A549 treated with CORT108297 at 1 μM for 4 hours (cell line): ENCODE data around the gene DBH. TPM values are rescaled to one million over a fixed set of nuclear protein-coding genes. Genes with fewer than 3 reads are reported as not detected.

ENCODE experiments used
- total RNA-seq: library from RNA; stranded (reverse); fragments of 200-300 nt; extraction: Qiagen RNA extraction; gene quantifications from 5 replicates; pipeline ENCODE4 v1.2.3, GENCODE V29; 2022

Gene DBH
- not detected in 5 replicates for total RNA-seq

DNA sequence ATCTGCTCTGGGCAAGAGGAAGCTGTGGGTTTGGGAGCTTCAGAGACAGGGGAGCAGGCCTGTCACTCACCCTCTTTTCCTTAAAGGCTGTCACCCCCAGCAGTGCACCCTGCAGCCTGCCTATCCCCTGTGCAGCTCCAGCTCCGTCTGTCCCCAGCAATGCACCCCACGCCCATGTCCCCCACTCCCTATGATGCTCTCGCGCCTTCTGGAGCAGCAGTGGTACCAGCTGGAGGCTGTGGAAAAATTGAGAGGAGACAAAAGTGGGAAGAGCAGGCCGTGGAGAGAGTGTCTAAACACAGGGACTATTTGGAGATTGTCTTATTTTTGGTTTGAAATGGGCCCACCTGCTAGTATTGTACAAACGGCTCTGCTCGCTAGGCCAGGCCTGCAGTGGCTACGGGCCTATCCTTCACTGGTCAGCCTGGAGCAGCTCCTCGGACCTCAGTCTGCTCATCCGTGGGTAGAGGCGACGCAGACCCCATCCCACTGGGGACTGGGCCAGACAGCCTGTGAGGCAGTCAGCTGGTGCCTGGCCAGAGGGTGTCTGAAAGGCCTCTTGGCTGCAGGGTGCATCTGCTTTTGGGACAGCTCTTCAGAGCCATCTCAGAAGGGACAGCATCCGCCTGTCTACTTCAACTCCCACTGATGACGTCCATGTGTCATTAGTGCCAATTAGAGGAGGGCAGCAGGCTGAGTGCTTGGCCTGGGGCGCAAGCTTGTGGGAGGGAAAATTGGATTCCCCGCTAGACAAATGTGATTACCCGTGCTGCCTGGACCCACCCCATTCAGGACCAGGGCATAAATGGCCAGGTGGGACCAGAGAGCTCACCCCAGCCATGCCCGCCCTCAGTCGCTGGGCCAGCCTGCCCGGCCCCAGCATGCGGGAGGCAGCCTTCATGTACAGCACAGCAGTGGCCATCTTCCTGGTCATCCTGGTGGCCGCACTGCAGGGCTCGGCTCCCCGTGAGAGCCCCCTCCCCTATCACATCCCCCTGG lies at the start of gene DBH:
Gene DBH (plus strand): TSS at position 831 of the 999 bp plus-strand sequence. CDS start 9 bp downstream, at position 840.

DNA sequence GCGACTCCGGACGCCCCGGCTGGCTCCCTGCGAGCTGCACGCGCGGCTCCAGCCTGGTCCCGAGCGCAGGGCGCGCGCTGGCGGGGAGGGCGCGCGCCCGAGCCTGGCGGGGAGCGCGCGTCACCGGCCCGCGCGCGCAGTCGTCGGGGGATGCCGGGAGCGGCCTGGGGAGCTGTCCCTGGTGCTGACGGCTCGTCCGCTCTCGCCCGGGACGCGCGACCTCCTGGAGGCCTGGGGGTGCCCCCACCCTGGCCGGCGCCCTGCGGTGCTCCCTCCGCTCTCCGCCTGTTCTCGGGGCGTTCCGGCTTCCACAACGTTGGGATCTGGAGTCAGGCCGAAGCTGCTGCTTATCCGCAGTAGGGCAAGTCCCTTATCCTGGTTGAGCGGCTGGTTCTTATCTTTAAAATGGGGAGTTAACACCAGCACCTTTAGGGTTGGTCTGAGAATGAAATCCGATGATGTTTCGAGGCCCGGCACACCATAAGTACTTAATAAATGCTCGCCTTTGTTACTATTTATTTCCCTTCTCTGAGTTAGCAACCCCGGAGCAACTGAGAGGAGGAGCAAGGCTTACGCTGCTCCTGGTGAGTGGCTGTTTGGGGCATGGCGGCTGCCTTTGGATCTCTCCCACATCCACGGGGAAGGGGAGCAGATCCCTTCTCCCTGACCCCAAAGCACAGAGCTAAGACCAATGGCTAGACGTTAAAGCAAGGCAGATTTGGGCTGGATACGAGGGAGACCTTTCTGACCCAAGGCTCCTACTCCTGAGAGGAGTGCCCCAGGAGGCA lies 26.7 kb upstream of the DBH start, which contains the start of gene FAM163B:
Gene FAM163B (minus strand): TSS at position 79 of the 788 bp plus-strand sequence. CDS start 29,166 bp downstream, outside the sequence.

Other genes starting within 250 kb of the DBH start
- 34.5 to 39.9 TPM (median 37.4 TPM) in 5 replicates for gene REXO4, start 218.4 kb upstream of the DBH start, total RNA-seq
- gene ADAMTS13, start 214.0 kb upstream of the DBH start, total RNA-seq = 0.36 to 0.78 TPM (median 0.76 TPM) in 5 replicates
- gene CACFD1, start 176.4 kb upstream of the DBH start, total RNA-seq = 2.8 to 4.9 TPM (median 4.9 TPM) in 5 replicates
- gene SLC2A6, start 157.3 kb upstream of the DBH start, total RNA-seq = 15.1 to 24.6 TPM (median 22.6 TPM) in 5 replicates
- gene MYMK, start 111.4 kb upstream of the DBH start, total RNA-seq = not detected in 5 replicates
- not detected in 5 replicates for gene ADAMTSL2, start 101.7 kb upstream of the DBH start, total RNA-seq
- gene FAM163B, start 27.0 kb upstream of the DBH start, total RNA-seq = not detected in 5 replicates
- 0.07 to 0.16 TPM (median 0.09 TPM) in 4 of 5 replicates, not detected in the other for gene SARDH, start 102.0 kb downstream of the DBH start, total RNA-seq